GM23248 (cell line): ENCODE results near the gene AGR2. TPM values are rescaled to one million over a fixed set of nuclear protein-coding genes. Genes with fewer than 3 reads are reported as not detected.

Experiments used
- DNase-seq: peaks from one replicate; pipeline ENCODE4 v3.0.0-alpha.2; 2015
- H2AFZ ChIP-seq: fragments of 200-600 bp; sonication (generic); 2 replicates; pipeline ENCODE4 v1.6.1; 2016; ENCODE audit warnings: antibody characterized with exemption
- H3F3A ChIP-seq: fragments of 200-600 bp; sonication (generic); 2 replicates; pipeline ENCODE4 v1.6.1; 2016; ENCODE audit warnings: mild to moderate bottlenecking, antibody characterized with exemption, mixed run types; ENCODE audit not compliant: insufficient read depth
- H3K27ac ChIP-seq: fragments of 200-600 bp; sonication (generic); 2 replicates; pipeline ENCODE4 v1.5.1; 2016; ENCODE audit warnings: mild to moderate bottlenecking
- H3K27me3 ChIP-seq: fragments of 200-600 bp; sonication (generic); replicated peaks from 2 replicates; pipeline ENCODE4 v1.6.1; 2016; ENCODE audit warnings: mild to moderate bottlenecking; ENCODE audit not compliant: insufficient read depth
- H3K36me3 ChIP-seq: fragments of 200-600 bp; sonication (generic); 2 replicates; pipeline ENCODE4 v1.6.1; 2016; ENCODE audit warnings: low read depth, mild to moderate bottlenecking
- H3K4me1 ChIP-seq: fragments of 200-600 bp; sonication (generic); 2 replicates; pipeline ENCODE4 v1.6.1; 2016; ENCODE audit warnings: mild to moderate bottlenecking; ENCODE audit not compliant: insufficient read depth
- H3K4me2 ChIP-seq: fragments of 200-600 bp; sonication (generic); one replicate; pipeline ENCODE4 v1.6.1; 2016; ENCODE audit warnings: mild to moderate bottlenecking; ENCODE audit not compliant: unreplicated experiment
- H3K4me3 ChIP-seq: fragments of 200-600 bp; sonication (generic); 2 replicates; pipeline ENCODE4 v1.5.1; 2016; ENCODE audit warnings: mild to moderate bottlenecking
- H3K79me2 ChIP-seq: fragments of 200-600 bp; sonication (generic); 2 replicates; pipeline ENCODE4 v1.6.1; 2016; ENCODE audit warnings: mild to moderate bottlenecking; ENCODE audit not compliant: insufficient read depth
- H3K9ac ChIP-seq: fragments of 200-600 bp; sonication (generic); 2 replicates; pipeline ENCODE4 v1.6.1; 2016; ENCODE audit warnings: mild to moderate bottlenecking
- H3K9me2 ChIP-seq: fragments of 200-600 bp; sonication (generic); 2 replicates; pipeline ENCODE4 v1.6.1; 2016; ENCODE audit warnings: mixed run types, mild to moderate bottlenecking, moderate library complexity; ENCODE audit not compliant: insufficient read depth
- H3K9me3 ChIP-seq: fragments of 200-600 bp; sonication (generic); one replicate; pipeline ENCODE4 v1.6.1; 2017; ENCODE audit warnings: low read depth
- H4K20me1 ChIP-seq: fragments of 200-600 bp; sonication (generic); 2 replicates; pipeline ENCODE4 v1.6.0; 2016; ENCODE audit not compliant: insufficient read depth
- EZH2 ChIP-seq: fragments of 200-600 bp; sonication (generic); IDR thresholded peaks from 2 replicates; pipeline ENCODE4 v1.6.1; 2018; ENCODE audit warnings: antibody characterized with exemption, mild to moderate bottlenecking; ENCODE audit not compliant: insufficient read depth, poor library complexity, severe bottlenecking
- EZH2phosphoT487 ChIP-seq: fragments of 200-600 bp; sonication (generic); IDR thresholded peaks from 2 replicates; pipeline ENCODE4 v1.6.1; 2018; ENCODE audit warnings: antibody characterized with exemption, moderate library complexity, mild to moderate bottlenecking, low read depth; ENCODE audit not compliant: insufficient read depth
- WGBS, 2 experiments: methylation state at CpG; one replicate each; pipeline ENCODE4 v1.1.6; 2015 to 2017; ENCODE audit warnings: low lambda C conversion rate in 2 of 2, low coverage in 1 of 2; ENCODE audit errors: missing lambda C conversion rate in 2 of 2; 5-methylcytosine and 5-hydroxymethylcytosine counted together
- in situ Hi-C: fragments of 300-500 bp; cut with MboI; formaldehyde crosslinking; loops from 2 replicates; pipeline ENCODE4 v1.15.0; 2020
- polyA plus RNA-seq: library from polyadenylated mRNA; unstranded; fragments of >200 nt; fragmentation: Nextera tagmentation; extraction: Ambion mirVana; gene quantifications from 2 replicates; pipeline ENCODE4 v1.2.1, GENCODE V29; 2016
- total RNA-seq: library from RNA; depleted of rRNA; stranded (reverse); fragments of >200 nt; shearing (Covaris generic); gene quantifications from 2 replicates; pipeline ENCODE4 v1.2.3, GENCODE V29; 2014

AGR2 gene
- total and polyA plus RNA-seq, 2 experiments from 2014 or later = not detected

DNA sequence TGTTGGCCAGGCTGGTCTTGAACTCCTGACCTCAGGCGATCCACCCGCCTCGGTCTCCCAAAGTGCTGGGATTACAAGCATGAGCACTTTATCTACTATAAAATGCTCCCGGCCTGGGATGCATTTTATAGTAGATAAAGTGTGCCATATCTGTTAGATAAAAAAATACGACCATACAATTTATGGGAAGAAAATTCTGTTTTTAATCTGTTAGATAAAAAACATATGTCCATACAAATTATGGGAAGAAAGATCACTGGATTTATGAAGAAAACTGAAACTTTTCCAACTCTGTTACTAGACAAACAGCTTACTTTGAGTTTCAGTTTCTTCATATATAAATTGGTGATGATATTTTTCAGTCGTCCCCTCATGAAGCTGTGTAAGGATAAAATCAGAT is 46.8 kb downstream of the AGR2 start:
- no peak overlapping the region for H3K27ac ChIP-seq
- no peak overlapping the region for H3K9ac ChIP-seq
- no peak overlapping the region for H3K4me2 ChIP-seq
- H4K20me1 ChIP-seq = no peaks in the 10 kb centered on the region
- in situ Hi-C loops = no loop called here
- H3K79me2 ChIP-seq = no peaks in the 10 kb centered on the region
- no peaks in the 10 kb centered on the region for H3K9me3 ChIP-seq
- H3F3A ChIP-seq = peaks cover 18% of the 10 kb centered on the region
- no peaks in the 10 kb centered on the region for H3K36me3 ChIP-seq
- no peak overlapping the region for H3K4me3 ChIP-seq
- no peak overlapping the region for H2AFZ ChIP-seq
- peaks cover 8% of the 10 kb centered on the region for H3K4me1 ChIP-seq
- no peaks in the 10 kb centered on the region for H3K9me2 ChIP-seq
- DNase-seq = no peak
- TF ChIP-seq EZH2 (no peak), EZH2phosphoT487 (no peak)
- H3K27me3 ChIP-seq = no peaks in the 10 kb centered on the region
- 93 to 95% methylated on average over 6 of the region's 6 CpGs for WGBS, 2 experiments

DNA sequence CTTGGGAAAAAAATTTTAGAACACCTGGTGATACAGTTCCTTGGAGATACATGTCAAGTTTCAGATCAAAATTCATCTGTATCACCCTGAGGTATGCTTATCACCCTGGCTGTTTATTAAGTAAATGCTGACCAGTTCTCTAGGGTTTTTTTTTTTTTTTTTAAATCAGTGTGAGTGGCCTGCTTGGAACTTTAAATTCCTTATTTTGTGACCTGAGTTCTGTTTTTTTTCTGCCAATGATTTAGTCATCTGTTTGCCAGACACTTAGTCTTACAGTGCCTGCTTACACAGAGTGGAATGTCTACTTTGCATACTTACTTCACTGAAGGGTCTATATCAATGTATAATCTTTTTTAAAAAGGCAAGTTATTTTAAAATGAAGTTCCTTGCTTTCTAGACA is 49.4 kb downstream of the AGR2 start:
- no peak overlapping the region for H3K4me3 ChIP-seq
- H3F3A ChIP-seq = peaks cover 18% of the 10 kb centered on the region
- no peak overlapping the region for H3K9ac ChIP-seq
- H3K79me2 ChIP-seq = no peaks in the 10 kb centered on the region
- H3K4me2 ChIP-seq = no peak overlapping the region
- H4K20me1 ChIP-seq = no peaks in the 10 kb centered on the region
- H3K9me2 ChIP-seq = no peaks in the 10 kb centered on the region
- H3K27ac ChIP-seq = no peak overlapping the region
- H3K9me3 ChIP-seq = no peaks in the 10 kb centered on the region
- no peaks in the 10 kb centered on the region for H3K27me3 ChIP-seq
- in situ Hi-C loops = no loop called here
- no peaks in the 10 kb centered on the region for H3K36me3 ChIP-seq
- peak; percentile 64 for DNase-seq
- peaks cover 8% of the 10 kb centered on the region for H3K4me1 ChIP-seq
- no peak overlapping the region for H2AFZ ChIP-seq
- TF ChIP-seq EZH2 = no peak

- Histone ChIP-seq H3K27ac (no peak overlapping the region), H3K9ac (no peak overlapping the region; the same call in 1 of the 2 replicates)
Observed at GRCh38 chr7:16754856-16755317, 49.9 kb downstream of the AGR2 start.

GRCh38 chr7:16753932-16754855 is 50.6 kb downstream of the AGR2 start:
- Histone ChIP-seq H3K9ac (peak overlapping the region; percentile 74), H3F3A (peaks cover 18% of the 10 kb centered on the region), H3K9me2 (no peaks in the 10 kb centered on the region), H3K27me3 (no peaks in the 10 kb centered on the region), H3K4me1 (peaks cover 8% of the 10 kb centered on the region), H3K79me2 (no peaks in the 10 kb centered on the region), H3K27ac (no peak overlapping the region), H3K9me3 (no peaks in the 10 kb centered on the region), H2AFZ (peak overlapping the region; percentile 87), H4K20me1 (no peaks in the 10 kb centered on the region), H3K4me2 (peak overlapping the region; percentile 76), H3K4me3 (peak overlapping the region; percentile 75), H3K36me3 (no peaks in the 10 kb centered on the region)
- WGBS, 2 experiments = 7 to 9% methylated on average over 55 to 58 of the region's 58 CpGs
- in situ Hi-C loops = no loop called here
- TF ChIP-seq EZH2 (no peak), EZH2phosphoT487 (no peak)
- DNase-seq = peak; percentile 60

More at GRCh38 chr7:16754856-16755317, 49.9 kb downstream of the AGR2 start:
- peak overlapping the region; percentile 76 for H3K4me2 ChIP-seq
- peaks cover 8% of the 10 kb centered on the region for H3K4me1 ChIP-seq
- peak; percentile 15 for DNase-seq
- H3K36me3 ChIP-seq = no peaks in the 10 kb centered on the region
- H3F3A ChIP-seq = peaks cover 18% of the 10 kb centered on the region
- H3K27me3 ChIP-seq = no peaks in the 10 kb centered on the region
- WGBS, 2 experiments = 88 to 90% methylated on average over 6 of the region's 6 CpGs
- no peaks in the 10 kb centered on the region for H3K9me3 ChIP-seq
- peak overlapping the region; percentile 75 for H3K4me3 ChIP-seq
- H2AFZ ChIP-seq = peak overlapping the region; percentile 87
- TF ChIP-seq EZH2phosphoT487 (no peak), EZH2 (no peak)
- no peaks in the 10 kb centered on the region for H3K9me2 ChIP-seq
- H4K20me1 ChIP-seq = no peaks in the 10 kb centered on the region
- no peaks in the 10 kb centered on the region for H3K79me2 ChIP-seq
- in situ Hi-C loops = no loop called here
